Peyer's patch (tissue), 4 donors: ENCODE measurements around the gene KRT72.

Source experiments
- CTCF ChIP-seq, 6 experiments: fragments of 450-650 bp in 4 of 6; fragments of 200-600 bp in 2 of 6; sonication (generic) in 1 of 6; IDR thresholded peaks; one replicate each; pipeline ENCODE4 v1.5.1; 2017 to 2019; ENCODE audit warnings: antibody characterized with exemption in 6 of 6, mild to moderate bottlenecking in 3 of 6, moderate library complexity in 1 of 6
- POLR2A ChIP-seq, 2 donors: fragments of 450-650 bp; IDR thresholded peaks; one replicate each; pipeline ENCODE4 v1.5.1; 2017; ENCODE audit warnings: antibody characterized with exemption in 2 of 2, mild to moderate bottlenecking in 2 of 2, moderate library complexity in 2 of 2

GRCh38 chr12:52555577-52555976 lies 45.7 kb downstream of the KRT72 start:
- no peak for TF ChIP-seq POLR2A (IDR thresholded peaks at IDR 0.05)
- no peak for TF ChIP-seq CTCF (IDR thresholded peaks at IDR 0.05)
